ENCODE measurements around the gene REXO1. TPM values are rescaled to one million over a fixed set of nuclear protein-coding genes. Genes with fewer than 3 reads are reported as not detected.
"Not testable (repeated sequence)": the region's sequence is repeated elsewhere in the genome, so short reads cannot be mapped to it uniquely, and the experiment has no call there.

Gene REXO1
- total and polyA plus RNA-seq, 2 donors (not counting 1 experiment from before 2014, with no cell fraction given), result 72.6 to 898 TPM

DNA sequence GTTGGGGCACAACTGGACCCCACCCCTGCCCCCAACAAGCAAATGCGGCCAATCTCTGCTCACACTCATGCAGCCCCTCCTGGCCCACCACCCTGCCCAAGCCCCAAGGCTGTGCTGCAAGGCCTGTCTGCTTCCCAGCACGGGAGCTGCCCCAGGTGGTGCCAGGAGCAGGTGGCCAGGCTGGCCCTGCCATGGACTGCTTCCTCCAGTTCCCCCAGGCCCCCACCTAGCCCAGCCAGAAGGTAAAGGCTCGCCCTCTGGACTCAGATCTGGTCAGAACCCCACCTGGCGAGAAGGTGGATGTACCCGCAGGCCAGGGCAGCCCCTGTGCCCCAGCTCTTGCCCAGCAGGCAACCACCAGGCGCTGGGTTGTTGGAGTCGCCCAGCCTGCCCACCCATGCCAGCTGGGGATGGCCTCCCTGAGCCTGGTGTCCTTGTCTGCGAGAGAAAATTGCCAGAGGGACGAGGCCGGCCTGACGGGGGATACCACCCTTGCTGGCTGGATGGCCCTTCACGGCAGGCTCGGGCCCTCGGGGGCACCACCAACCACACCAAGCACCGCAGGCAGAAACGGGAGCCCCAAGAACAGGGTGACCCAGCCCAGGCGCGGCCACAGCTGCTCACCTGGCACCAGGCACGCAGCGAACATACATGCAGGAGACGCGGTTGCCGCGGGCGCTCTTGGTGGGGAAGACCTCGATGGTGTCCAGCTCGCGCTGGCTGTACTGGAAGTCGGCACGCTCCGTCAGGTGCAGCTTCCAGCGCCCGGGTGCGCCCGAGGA is 32.5 kb upstream of the REXO1 start:
- no peak overlapping the region for H2AFZ ChIP-seq (ENCODE audit: insufficient read depth, low read depth, low read length, poor library complexity, severe bottlenecking)
- WGBS (ENCODE audit: insufficient coverage), result 97% methylated on average over 20 of the region's 35 CpGs
- peak; percentile 20 for DNase-seq
- H3K9me3 ChIP-seq (ENCODE audit: control extremely low read depth in 1 of 3, control insufficient read depth in 2 of 3, insufficient read depth in 1 of 3, low read length in 2 of 3), result no peaks in the 10 kb centered on the region
- no peak overlapping the region for H3K9ac ChIP-seq (ENCODE audit: low read length)
- intact Hi-C loops (cut with micrococcal nuclease), result no loop called here
- ChIA-PET POLR2A (interaction anchor here (0.6 kb wide), 2 partner anchors 22 to 418 kb away, joined by 7 to 12 read pairs; no protein-coding TSS in a partner anchor), CTCF (no interaction called here)
- H3K27ac Mint-ChIP-seq, result no peak overlapping the region
- H3K36me3 ChIP-seq (replicated peaks in 1 of 2; ENCODE audit: control extremely low read depth in 1 of 2, control insufficient read depth in 1 of 2, extremely low read depth in 1 of 2, insufficient read depth in 2 of 2, low read length in 1 of 2), result peaks cover 0 to 13% of the 10 kb centered on the region in 2 experiments
- peaks cover 61% of the 10 kb centered on the region for H3K79me2 ChIP-seq (ENCODE audit: control insufficient read depth, insufficient read depth, low read length)
- peaks cover 33 to 45% of the 10 kb centered on the region in 2 donors for H3K4me1 ChIP-seq (ENCODE audit: control insufficient read depth in 2 of 2, insufficient read depth in 2 of 2, low read length in 2 of 2)
- peaks cover 40% of the 10 kb centered on the region for H3K4me1 Mint-ChIP-seq
- ATAC-seq (ENCODE audit: low read depth), result no peak
- H3K27ac ChIP-seq (ENCODE audit: low read length in 2 of 2), result no peak overlapping the region
- no peaks in the 10 kb centered on the region for H3K27me3 ChIP-seq (replicated peaks in 1 of 4; ENCODE audit: control extremely low read depth in 1 of 4, control insufficient read depth in 3 of 4, insufficient read depth in 4 of 4, low read length in 3 of 4)
- H3K4me3 Mint-ChIP-seq, result no peak overlapping the region
- TF ChIP-seq EZH2 (IDR thresholded peaks at IDR 0.05; ENCODE audit: borderline replicate concordance, insufficient read depth, low read depth, low read length, poor library complexity, severe bottlenecking), result no peak
- TF ChIP-seq, protein P1, sequence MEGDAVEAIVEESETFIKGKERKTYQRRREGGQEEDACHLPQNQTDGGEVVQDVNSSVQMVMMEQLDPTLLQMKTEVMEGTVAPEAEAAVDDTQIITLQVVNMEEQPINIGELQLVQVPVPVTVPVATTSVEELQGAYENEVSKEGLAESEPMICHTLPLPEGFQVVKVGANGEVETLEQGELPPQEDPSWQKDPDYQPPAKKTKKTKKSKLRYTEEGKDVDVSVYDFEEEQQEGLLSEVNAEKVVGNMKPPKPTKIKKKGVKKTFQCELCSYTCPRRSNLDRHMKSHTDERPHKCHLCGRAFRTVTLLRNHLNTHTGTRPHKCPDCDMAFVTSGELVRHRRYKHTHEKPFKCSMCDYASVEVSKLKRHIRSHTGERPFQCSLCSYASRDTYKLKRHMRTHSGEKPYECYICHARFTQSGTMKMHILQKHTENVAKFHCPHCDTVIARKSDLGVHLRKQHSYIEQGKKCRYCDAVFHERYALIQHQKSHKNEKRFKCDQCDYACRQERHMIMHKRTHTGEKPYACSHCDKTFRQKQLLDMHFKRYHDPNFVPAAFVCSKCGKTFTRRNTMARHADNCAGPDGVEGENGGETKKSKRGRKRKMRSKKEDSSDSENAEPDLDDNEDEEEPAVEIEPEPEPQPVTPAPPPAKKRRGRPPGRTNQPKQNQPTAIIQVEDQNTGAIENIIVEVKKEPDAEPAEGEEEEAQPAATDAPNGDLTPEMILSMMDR (IDR thresholded peaks at IDR 0.05), result no peak
- H3K4me3 ChIP-seq (ENCODE audit: control extremely low read depth in 1 of 5, extremely low read depth in 1 of 5, insufficient read depth in 1 of 5, low read depth in 2 of 5, low read length in 4 of 5), result no peak overlapping the region
- peaks cover 47% of the 10 kb centered on the region for H4K20me1 ChIP-seq (ENCODE audit: control insufficient read depth, insufficient read depth, low read length, poor library complexity, severe bottlenecking)
- no peak overlapping the region for H3K4me2 ChIP-seq (replicated peaks; ENCODE audit: low read depth, low read length, poor library complexity, severe bottlenecking)
- H3K27me3 Mint-ChIP-seq, result no peaks in the 10 kb centered on the region
- no peaks in the 10 kb centered on the region for H3K9me3 Mint-ChIP-seq (ENCODE audit: insufficient read depth)

DNA sequence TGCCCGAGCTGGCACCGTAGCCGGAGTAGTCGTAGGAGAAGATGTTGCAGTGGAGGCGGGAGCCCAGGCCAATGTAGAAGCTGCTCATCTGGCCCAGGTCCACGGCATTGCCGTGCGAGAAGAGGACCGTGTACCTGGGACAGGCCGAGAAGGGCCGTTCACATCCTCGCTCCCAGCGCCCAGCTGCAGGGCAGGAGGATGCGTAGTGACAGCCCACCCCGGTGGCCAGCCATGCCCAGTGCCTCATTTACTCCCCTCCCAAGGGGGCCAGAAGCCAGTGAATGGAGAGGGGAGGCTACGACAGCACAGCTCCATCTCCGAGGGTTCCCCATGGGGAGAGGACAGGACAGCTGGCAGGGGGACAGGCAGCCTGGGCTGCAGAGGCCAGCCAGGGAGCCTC is 31.7 kb upstream of the REXO1 start:
- Histone ChIP-seq H4K20me1 (ENCODE audit: control insufficient read depth, insufficient read depth, low read length, poor library complexity, severe bottlenecking) (peaks cover 55% of the 10 kb centered on the region), H3K79me2 (ENCODE audit: control insufficient read depth, insufficient read depth, low read length) (peaks cover 63% of the 10 kb centered on the region), H3K36me3 (replicated peaks in 1 of 2; ENCODE audit: control extremely low read depth in 1 of 2, control insufficient read depth in 1 of 2, extremely low read depth in 1 of 2, insufficient read depth in 2 of 2, low read length in 1 of 2) (peaks cover 0 to 13% of the 10 kb centered on the region in 2 experiments), H3K4me1 (ENCODE audit: control insufficient read depth in 2 of 2, insufficient read depth in 2 of 2, low read length in 2 of 2) (peaks cover 32 to 45% of the 10 kb centered on the region in 2 donors)
- H2AFZ ChIP-seq (ENCODE audit: insufficient read depth, low read depth, low read length, poor library complexity, severe bottlenecking); H3K27ac ChIP-seq (ENCODE audit: low read length in 2 of 2); H3K27ac Mint-ChIP-seq; H3K27me3 Mint-ChIP-seq; H3K9ac ChIP-seq (ENCODE audit: low read length); H3K4me3 Mint-ChIP-seq; H3K9me3 Mint-ChIP-seq (ENCODE audit: insufficient read depth); H3K4me2 ChIP-seq (replicated peaks; ENCODE audit: low read depth, low read length, poor library complexity, severe bottlenecking); H3K9me3 ChIP-seq (ENCODE audit: control extremely low read depth in 1 of 3, control insufficient read depth in 2 of 3, insufficient read depth in 1 of 3, low read length in 2 of 3); ATAC-seq (ENCODE audit: low read depth); CTCF ChIA-PET; H3K4me3 ChIP-seq (ENCODE audit: control extremely low read depth in 1 of 5, extremely low read depth in 1 of 5, insufficient read depth in 1 of 5, low read depth in 2 of 5, low read length in 4 of 5); POLR2A ChIA-PET; H3K27me3 ChIP-seq (replicated peaks in 1 of 4; ENCODE audit: control extremely low read depth in 1 of 4, control insufficient read depth in 3 of 4, insufficient read depth in 4 of 4, low read length in 3 of 4): not testable (repeated sequence)
- intact Hi-C loops (cut with micrococcal nuclease), result loop anchor here (10.0 kb wide), 1 partner anchor 135 kb away; the partner anchor contains the start of gene BTBD2
- 92% methylated on average over 13 of the region's 17 CpGs for WGBS (ENCODE audit: insufficient coverage)
- peaks cover 43% of the 10 kb centered on the region for H3K4me1 Mint-ChIP-seq
- DNase-seq, result peak; percentile 17

DNA sequence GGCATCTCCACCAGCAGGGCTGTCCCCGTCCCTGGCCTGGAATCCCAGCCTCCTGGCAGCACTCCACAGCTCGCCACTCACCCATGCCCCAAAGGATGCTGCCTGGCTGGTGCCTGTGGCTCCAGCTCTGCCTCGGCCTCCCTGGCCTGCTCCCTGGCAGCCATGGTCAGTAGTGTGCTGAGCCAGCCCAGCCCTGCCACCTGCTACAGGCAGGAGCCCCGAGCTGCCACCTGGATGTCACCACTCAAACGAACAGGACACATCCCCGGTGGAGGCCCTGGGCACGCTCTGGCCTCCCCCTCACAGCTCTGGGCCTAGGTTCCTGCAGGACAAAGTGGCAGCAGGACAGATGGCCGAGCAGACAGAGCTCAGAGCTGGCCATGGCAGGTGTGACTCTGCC is 30.3 kb upstream of the REXO1 start:
- Histone ChIP-seq H3K79me2 (ENCODE audit: control insufficient read depth, insufficient read depth, low read length) (peaks cover 63% of the 10 kb centered on the region), H3K36me3 (replicated peaks in 1 of 2; ENCODE audit: control extremely low read depth in 1 of 2, control insufficient read depth in 1 of 2, extremely low read depth in 1 of 2, insufficient read depth in 2 of 2, low read length in 1 of 2) (peaks cover 0 to 20% of the 10 kb centered on the region in 2 experiments), H4K20me1 (ENCODE audit: control insufficient read depth, insufficient read depth, low read length, poor library complexity, severe bottlenecking) (peaks cover 55% of the 10 kb centered on the region), H3K4me1 (ENCODE audit: control insufficient read depth in 2 of 2, insufficient read depth in 2 of 2, low read length in 2 of 2) (peaks cover 35 to 43% of the 10 kb centered on the region in 2 donors)
- WGBS (ENCODE audit: insufficient coverage), result 96% methylated on average over 3 of the region's 8 CpGs
- H2AFZ ChIP-seq (ENCODE audit: insufficient read depth, low read depth, low read length, poor library complexity, severe bottlenecking); DNase-seq; H3K4me3 ChIP-seq (ENCODE audit: control extremely low read depth in 1 of 5, extremely low read depth in 1 of 5, insufficient read depth in 1 of 5, low read depth in 2 of 5, low read length in 4 of 5); CTCF ChIA-PET; H3K27me3 Mint-ChIP-seq; H3K27me3 ChIP-seq (replicated peaks in 1 of 4; ENCODE audit: control extremely low read depth in 1 of 4, control insufficient read depth in 3 of 4, insufficient read depth in 4 of 4, low read length in 3 of 4); ATAC-seq (ENCODE audit: low read depth); H3K27ac ChIP-seq (ENCODE audit: low read length in 2 of 2); POLR2A ChIA-PET; H3K9ac ChIP-seq (ENCODE audit: low read length); H3K4me3 Mint-ChIP-seq; H3K9me3 ChIP-seq (ENCODE audit: control extremely low read depth in 1 of 3, control insufficient read depth in 2 of 3, insufficient read depth in 1 of 3, low read length in 2 of 3); H3K9me3 Mint-ChIP-seq (ENCODE audit: insufficient read depth); H3K4me2 ChIP-seq (replicated peaks; ENCODE audit: low read depth, low read length, poor library complexity, severe bottlenecking): not testable (repeated sequence)
- peak overlapping the region; percentile 59 for H3K27ac Mint-ChIP-seq
- H3K4me1 Mint-ChIP-seq, result peaks cover 44% of the 10 kb centered on the region
- intact Hi-C loops (cut with micrococcal nuclease), result loop anchor here (10.0 kb wide), 1 partner anchor 136 kb away; the partner anchor contains the start of gene BTBD2
